ENCODE measurements around the gene ORC1.

Gene ORC1

GRCh38 chr1:52432807-52433206, 28.6 kb upstream of the ORC1 start:
- TF ChIP-seq CTCF (IDR thresholded peaks at IDR 0.05; ENCODE audit: insufficient read depth, low read depth, low read length, missing control alignments) = no peak
- H3K4me3 ChIP-seq (ENCODE audit: low read depth, low read length) = no peak overlapping the region
- DNase-seq (ENCODE audit: low read depth) = no peak

- no peak for DNase-seq (ENCODE audit: low read depth)
- TF ChIP-seq CTCF (IDR thresholded peaks at IDR 0.05; ENCODE audit: insufficient read depth, low read depth, low read length, missing control alignments) = no peak
- no peak overlapping the region for H3K4me3 ChIP-seq (ENCODE audit: low read depth, low read length)
Observed at GRCh38 chr1:52427152-52427551, 22.9 kb upstream of the ORC1 start.

GRCh38 chr1:52426371-52426770, 22.1 kb upstream of the ORC1 start:
- DNase-seq (ENCODE audit: low read depth) = no peak
- TF ChIP-seq CTCF (IDR thresholded peaks at IDR 0.05; ENCODE audit: insufficient read depth, low read depth, low read length, missing control alignments) = no peak
- H3K4me3 ChIP-seq (ENCODE audit: low read depth, low read length) = no peak overlapping the region

GRCh38 chr1:52424813-52425212, 20.6 kb upstream of the ORC1 start:
- no peak for TF ChIP-seq CTCF (IDR thresholded peaks at IDR 0.05; ENCODE audit: insufficient read depth, low read depth, low read length, missing control alignments)
- DNase-seq (ENCODE audit: low read depth) = no peak
- H3K4me3 ChIP-seq (ENCODE audit: low read depth, low read length) = no peak overlapping the region

- no peak for DNase-seq (ENCODE audit: low read depth)
- H3K4me3 ChIP-seq (ENCODE audit: low read depth, low read length) = no peak overlapping the region
- TF ChIP-seq CTCF (IDR thresholded peaks at IDR 0.05; ENCODE audit: insufficient read depth, low read depth, low read length, missing control alignments) = no peak
Observed at GRCh38 chr1:52424231-52424636, 20.0 kb upstream of the ORC1 start.

- no peak overlapping the region for H3K4me3 ChIP-seq (ENCODE audit: low read depth, low read length)
- no peak for TF ChIP-seq CTCF (IDR thresholded peaks at IDR 0.05; ENCODE audit: insufficient read depth, low read depth, low read length, missing control alignments)
- DNase-seq (ENCODE audit: low read depth) = no peak
Observed at GRCh38 chr1:52423771-52424170, 19.5 kb upstream of the ORC1 start.

- TF ChIP-seq CTCF (IDR thresholded peaks at IDR 0.05; ENCODE audit: insufficient read depth, low read depth, low read length, missing control alignments) = no peak
- H3K4me3 ChIP-seq (ENCODE audit: low read depth, low read length) = no peak overlapping the region
Observed at GRCh38 chr1:52423055-52423454, 18.8 kb upstream of the ORC1 start.

More at GRCh38 chr1:52423055-52423454, 18.8 kb upstream of the ORC1 start:
- no peak for DNase-seq (ENCODE audit: low read depth)

Data from GM12865 (cell line).